GM12878 (cell line): Measurements from ENCODE around the gene CASP10.

Source experiments
- CEBPB ChIP-seq, 2 experiments: fragments of 150-350 bp in 1 of 2; IDR thresholded peaks; 2 replicates each; pipeline ENCODE4 v1.6.1; 2012 to 2014; ENCODE audit warnings: low read depth in 2 of 2, low read length in 2 of 2, borderline replicate concordance in 1 of 2, inconsistent platforms in 1 of 2
- CREB1 ChIP-seq: IDR thresholded peaks from 2 replicates; pipeline ENCODE4 v1.6.1; 2012; ENCODE audit warnings: low read depth, mild to moderate bottlenecking, inconsistent platforms
- CTCF ChIP-seq, 3 experiments: IDR thresholded peaks in 2 of 3; conservative IDR thresholded peaks in 1 of 3; 2 replicates each; pipeline ENCODE4 v1.5.1; 2011; ENCODE audit warnings: low read depth in 3 of 3, low read length in 3 of 3, mild to moderate bottlenecking in 3 of 3, control low read depth in 2 of 3, moderate library complexity in 2 of 3, inconsistent platforms in 1 of 3, mixed read lengths in 1 of 3; ENCODE audit not compliant: control insufficient read depth in 2 of 3, insufficient read depth in 1 of 3; ENCODE audit errors: extremely low read depth in 1 of 3
- EP300 ChIP-seq, 2 experiments: fragments of 150-350 bp in 1 of 2; IDR thresholded peaks; 2 replicates each; pipeline ENCODE4 v1.6.1; 2011 to 2012; ENCODE audit warnings: low read depth in 2 of 2, low read length in 2 of 2, borderline replicate concordance in 1 of 2, improper control_type of control experiment in 1 of 2, inconsistent platforms in 1 of 2; ENCODE audit not compliant: control insufficient read depth in 1 of 2
- KDM1A ChIP-seq: fragments of 200-600 bp; sonication (generic); IDR thresholded peaks from 2 replicates; pipeline ENCODE4 v1.6.1; 2016; ENCODE audit warnings: borderline replicate concordance
- POLR2A ChIP-seq: IDR thresholded peaks from 2 replicates; pipeline ENCODE4 v1.6.1; 2011; ENCODE audit warnings: low read depth, mild to moderate bottlenecking, low read length
- SMAD5 ChIP-seq: IDR thresholded peaks from 2 replicates; pipeline ENCODE4 v1.6.1; 2016; ENCODE audit warnings: antibody characterized with exemption, low read depth
- SREBF2 ChIP-seq: IDR thresholded peaks from 2 replicates; pipeline ENCODE4 v1.6.1; 2012; ENCODE audit warnings: mild to moderate bottlenecking, low read length
- TCF12 ChIP-seq: IDR thresholded peaks from 2 replicates; pipeline ENCODE4 v1.6.1; 2011; ENCODE audit warnings: low read depth, mild to moderate bottlenecking, low read length
- ZNF274 ChIP-seq: IDR thresholded peaks from one replicate; pipeline ENCODE4 v1.8.0; 2011; ENCODE audit not compliant: insufficient read length, insufficient read depth

GRCh38 chr2:201201371-201201770, 18.4 kb downstream of the CASP10 start:
- no peak for TF ChIP-seq CTCF (IDR thresholded peaks at IDR 0.05 in 2 of 3, conservative IDR thresholded peaks at IDR 0.05 in 1 of 3; ENCODE audit: control insufficient read depth in 2 of 3, extremely low read depth in 1 of 3, insufficient read depth in 1 of 3, low read depth in 3 of 3, low read length in 3 of 3)
- TF ChIP-seq TCF12 = no peak
- no peak for TF ChIP-seq CREB1
- TF ChIP-seq SMAD5 = no peak
- no peak for TF ChIP-seq CEBPB (IDR thresholded peaks at IDR 0.05; ENCODE audit: borderline replicate concordance in 1 of 2, low read depth in 2 of 2, low read length in 2 of 2)
- TF ChIP-seq ZNF274 = no peak
- no peak for TF ChIP-seq KDM1A
- no peak for TF ChIP-seq SREBF2
- no peak for TF ChIP-seq EP300 (IDR thresholded peaks at IDR 0.05; ENCODE audit: borderline replicate concordance in 1 of 2, control insufficient read depth in 1 of 2, low read depth in 2 of 2, low read length in 2 of 2)
- TF ChIP-seq POLR2A = no peak
